HCT116 (cell line): ENCODE data around the gene TNS3. TPM values are rescaled to one million over a fixed set of nuclear protein-coding genes. Genes with fewer than 3 reads are reported as not detected.

ENCODE experiments used
- ATAC-seq: fragments of 200-7000 bp; cut with Tn5 transposase; 2 replicates; pipeline ENCODE4 v1.9.1; 2020; ENCODE audit warnings: mild to moderate bottlenecking, moderate library complexity
- BruUV-seq: library from RNA; stranded (reverse); fragments of 400-500 nt; replicated peaks from 2 replicates; lab custom pipeline; 2021; lab: Mats Ljungman, UMichigan
- CTCF ChIA-PET: fragments of 300-600 bp; sonication (Branson Sonifier 250); formaldehyde crosslinking; loops from one replicate; lab custom pipeline; 2021; ENCODE audit warnings: antibody characterized with exemption; lab: Charles Lee
- POLR2A ChIA-PET: fragments of 300-600, 350-600 bp; sonication (Branson Sonifier 250); formaldehyde crosslinking; loops from one replicate; lab custom pipeline; 2021; ENCODE audit warnings: antibody characterized with exemption; lab: Charles Lee
- RAD21 ChIA-PET, 2 experiments: fragments of 300-600 bp; sonication (Branson Sonifier 250); formaldehyde crosslinking; loops; one replicate each; lab custom pipeline; 2023; ENCODE audit warnings: low total read pairs in 2 of 2; ENCODE audit not compliant: uncharacterized antibody in 2 of 2, unreplicated experiment in 2 of 2, low non-redundant PET in 1 of 2; lab: Charles Lee
- DNase-seq: peaks from one replicate; pipeline ENCODE4 v3.0.0-alpha.2; 2010; ENCODE audit warnings: low read depth, low spot score
- H2AFZ ChIP-seq: fragments of 200-600 bp; shearing (Covaris generic), sonication (generic); 2 replicates; pipeline ENCODE4 v1.6.1; 2017; ENCODE audit warnings: low read depth, mixed run types, mixed read lengths, antibody characterized with exemption, low read length; ENCODE audit not compliant: poor library complexity, severe bottlenecking
- H3K27ac ChIP-seq: 2 replicates; pipeline ENCODE4 v1.5.1; 2012; ENCODE audit warnings: low read depth, low read length
- H3K27me3 ChIP-seq: fragments of 200-600 bp; sonication (generic); 2 replicates; pipeline ENCODE4 v1.6.1; 2016; ENCODE audit warnings: mixed run types, low read length, mixed read lengths; ENCODE audit not compliant: insufficient read depth
- H3K36me3 ChIP-seq, 2 experiments: fragments of 200-500 bp in 1 of 2; fragments of 200-600 bp in 1 of 2; sonication (Bioruptor generic) in 1 of 2; sonication (generic) in 1 of 2; 2 replicates each; pipeline versions ENCODE4 v1.5.1 to v1.6.1; 2014 to 2016; ENCODE audit warnings: low read length in 2 of 2, inconsistent platforms in 1 of 2, mixed read lengths in 1 of 2, mixed run types in 1 of 2; ENCODE audit not compliant: insufficient read depth in 2 of 2, control insufficient read depth in 1 of 2
- H3K4me1 ChIP-seq, 2 experiments: fragments of 200-600 bp in 1 of 2; sonication (generic) in 1 of 2; 2 replicates each; pipeline versions ENCODE4 v1.5.1 to v1.6.1; 2012 to 2017; ENCODE audit warnings: low read length in 2 of 2, inconsistent platforms in 1 of 2, mild to moderate bottlenecking in 1 of 2, mixed read lengths in 1 of 2, mixed run types in 1 of 2, moderate library complexity in 1 of 2; ENCODE audit not compliant: insufficient read depth in 2 of 2, control insufficient read depth in 1 of 2
- H3K4me2 ChIP-seq: fragments of 200-600 bp; sonication (generic); 2 replicates; pipeline ENCODE4 v1.6.1; 2017; ENCODE audit warnings: mixed run types, low read length, mixed read lengths
- H3K4me3 ChIP-seq, 2 experiments: fragments of 200-600 bp in 1 of 2; sonication (generic) in 1 of 2; replicated peaks in 1 of 2; 2 replicates each; pipeline ENCODE4 v1.5.1; 2011 to 2016; ENCODE audit warnings: low read length in 2 of 2, control low read depth in 1 of 2, low read depth in 1 of 2, mild to moderate bottlenecking in 1 of 2, mixed read lengths in 1 of 2, mixed run types in 1 of 2
- H3K79me2 ChIP-seq: fragments of 200-600 bp; sonication (generic); 2 replicates; pipeline ENCODE4 v1.6.1; 2017; ENCODE audit warnings: mild to moderate bottlenecking, mixed run types, low read length, moderate library complexity, mixed read lengths; ENCODE audit not compliant: insufficient read depth
- H3K9ac ChIP-seq: fragments of 200-600 bp; sonication (generic); 2 replicates; pipeline ENCODE4 v1.6.1; 2016; ENCODE audit warnings: low read length, mixed read lengths
- H3K9me2 ChIP-seq: fragments of 200-600 bp; sonication (generic), shearing (Covaris generic); 2 replicates; pipeline ENCODE4 v1.6.1; 2017; ENCODE audit warnings: mixed run types, mild to moderate bottlenecking, moderate library complexity; ENCODE audit not compliant: insufficient read depth
- H3K9me3 ChIP-seq, 2 experiments: fragments of 200-500 bp in 1 of 2; fragments of 200-600 bp in 1 of 2; sonication (Bioruptor generic) in 1 of 2; sonication (generic) in 1 of 2; 2 replicates each; pipeline ENCODE4 v1.6.1; 2014 to 2017; ENCODE audit warnings: low read length in 2 of 2, mixed read lengths in 2 of 2, inconsistent platforms in 1 of 2, low read depth in 1 of 2, mild to moderate bottlenecking in 1 of 2, mixed run types in 1 of 2, moderate library complexity in 1 of 2; ENCODE audit not compliant: control insufficient read depth in 1 of 2, insufficient read depth in 1 of 2
- H4K20me1 ChIP-seq: fragments of 200-600 bp; sonication (generic), shearing (Covaris generic); 2 replicates; pipeline ENCODE4 v1.6.1; 2017; ENCODE audit warnings: mixed run types, mild to moderate bottlenecking, moderate library complexity; ENCODE audit not compliant: insufficient read depth
- CEBPB ChIP-seq: IDR thresholded peaks from 2 replicates; pipeline ENCODE4 v1.6.1; 2012; ENCODE audit warnings: low read depth
- EGR1 ChIP-seq: IDR thresholded peaks from 2 replicates; pipeline ENCODE4 v1.6.1; 2012; ENCODE audit warnings: low read depth
- EZH2 ChIP-seq: fragments of 200-600 bp; sonication (generic); IDR thresholded peaks from 2 replicates; pipeline ENCODE4 v1.6.1; 2017; ENCODE audit warnings: antibody characterized with exemption, mixed run types
- FOSL1 ChIP-seq: IDR thresholded peaks from 2 replicates; pipeline ENCODE4 v1.6.1; 2012; ENCODE audit warnings: low read depth
- MAX ChIP-seq: IDR thresholded peaks from 2 replicates; pipeline ENCODE4 v1.6.1; 2012
- POLR2A ChIP-seq: IDR thresholded peaks from 2 replicates; pipeline ENCODE4 v1.7.0; 2011; ENCODE audit warnings: borderline replicate concordance; ENCODE audit not compliant: insufficient read depth, insufficient read length; ENCODE audit errors: extremely low read depth
- RAD21 ChIP-seq: IDR thresholded peaks from 2 replicates; pipeline ENCODE4 v1.6.1; 2012; ENCODE audit warnings: low read depth, mild to moderate bottlenecking
- SIN3A ChIP-seq: IDR thresholded peaks from 2 replicates; pipeline ENCODE4 v1.6.1; 2012; ENCODE audit warnings: low read depth
- TCF7L2 ChIP-seq: IDR thresholded peaks from 2 replicates; pipeline ENCODE4 v1.7.0; 2011; ENCODE audit warnings: borderline replicate concordance, inconsistent platforms; ENCODE audit not compliant: insufficient read depth, insufficient read length; ENCODE audit errors: extremely low read depth
- intact Hi-C: fragments of 100-400 bp; cut with micrococcal nuclease; formaldehyde crosslinking; loops from 2 replicates; pipeline ENCODE4 v1.10.0; 2022
- total RNA-seq: library from RNA; stranded (reverse); gene quantifications from one replicate; pipeline ENCODE4 v1.2.1, GENCODE V29; 2021; ENCODE audit not compliant: unreplicated experiment
- TF ChIP-seq, protein P1 (sequence below): IDR thresholded peaks from 2 replicates; pipeline ENCODE4 v1.6.1; 2011; ENCODE audit warnings: mild to moderate bottlenecking, low read length, moderate library complexity; ENCODE audit not compliant: insufficient replicate concordance; ENCODE audit errors: extremely low read depth
- TF ChIP-seq, protein P2 (sequence below): IDR thresholded peaks from 2 replicates; pipeline ENCODE4 v1.6.1; 2012; ENCODE audit warnings: low read depth
- TF ChIP-seq, protein P3 (sequence below), 3 experiments: fragments of 200-600 bp in 1 of 3; sonication (generic) in 1 of 3; IDR thresholded peaks in 2 of 3; conservative IDR thresholded peaks in 1 of 3; 2 replicates each; pipeline ENCODE4 v1.5.1; 2012 to 2017; ENCODE audit warnings: low read depth in 2 of 3, low read length in 2 of 3, antibody characterized with exemption in 1 of 3, borderline replicate concordance in 1 of 3, control low read depth in 1 of 3, mild to moderate bottlenecking in 1 of 3, mixed read lengths in 1 of 3, mixed run types in 1 of 3, moderate library complexity in 1 of 3; ENCODE audit not compliant: insufficient read depth in 1 of 3
- TF ChIP-seq, protein P4 (sequence below): IDR thresholded peaks from 2 replicates; pipeline ENCODE4 v1.6.1; 2012

TNS3 gene
- total RNA-seq, 1 experiment from 2014 or later, result 9.1 TPM

GRCh38 chr7:47584536-47584895, 2.6 kb upstream of the TNS3 start:
- ChIA-PET RAD21 (no interaction called here), CTCF (no interaction called here), POLR2A (no interaction called here)
- no peak overlapping the region for H2AFZ ChIP-seq
- H3K9me3 ChIP-seq, result no peaks in the 10 kb centered on the region
- intact Hi-C loops, result loop anchor here (5.0 kb wide), 1 partner anchor 107 kb away; no protein-coding TSS in a partner anchor
- no TSS peak for BruUV-seq
- TF ChIP-seq SIN3A (no peak), CEBPB (no peak), EZH2 (no peak), EGR1 (no peak), RAD21 (no peak), POLR2A (no peak), FOSL1 (no peak), MAX (no peak), TCF7L2 (no peak)
- TF ChIP-seq, protein P1, sequence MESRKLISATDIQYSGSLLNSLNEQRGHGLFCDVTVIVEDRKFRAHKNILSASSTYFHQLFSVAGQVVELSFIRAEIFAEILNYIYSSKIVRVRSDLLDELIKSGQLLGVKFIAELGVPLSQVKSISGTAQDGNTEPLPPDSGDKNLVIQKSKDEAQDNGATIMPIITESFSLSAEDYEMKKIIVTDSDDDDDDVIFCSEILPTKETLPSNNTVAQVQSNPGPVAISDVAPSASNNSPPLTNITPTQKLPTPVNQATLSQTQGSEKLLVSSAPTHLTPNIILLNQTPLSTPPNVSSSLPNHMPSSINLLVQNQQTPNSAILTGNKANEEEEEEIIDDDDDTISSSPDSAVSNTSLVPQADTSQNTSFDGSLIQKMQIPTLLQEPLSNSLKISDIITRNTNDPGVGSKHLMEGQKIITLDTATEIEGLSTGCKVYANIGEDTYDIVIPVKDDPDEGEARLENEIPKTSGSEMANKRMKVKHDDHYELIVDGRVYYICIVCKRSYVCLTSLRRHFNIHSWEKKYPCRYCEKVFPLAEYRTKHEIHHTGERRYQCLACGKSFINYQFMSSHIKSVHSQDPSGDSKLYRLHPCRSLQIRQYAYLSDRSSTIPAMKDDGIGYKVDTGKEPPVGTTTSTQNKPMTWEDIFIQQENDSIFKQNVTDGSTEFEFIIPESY, result no peak
- TF ChIP-seq, protein P2, sequence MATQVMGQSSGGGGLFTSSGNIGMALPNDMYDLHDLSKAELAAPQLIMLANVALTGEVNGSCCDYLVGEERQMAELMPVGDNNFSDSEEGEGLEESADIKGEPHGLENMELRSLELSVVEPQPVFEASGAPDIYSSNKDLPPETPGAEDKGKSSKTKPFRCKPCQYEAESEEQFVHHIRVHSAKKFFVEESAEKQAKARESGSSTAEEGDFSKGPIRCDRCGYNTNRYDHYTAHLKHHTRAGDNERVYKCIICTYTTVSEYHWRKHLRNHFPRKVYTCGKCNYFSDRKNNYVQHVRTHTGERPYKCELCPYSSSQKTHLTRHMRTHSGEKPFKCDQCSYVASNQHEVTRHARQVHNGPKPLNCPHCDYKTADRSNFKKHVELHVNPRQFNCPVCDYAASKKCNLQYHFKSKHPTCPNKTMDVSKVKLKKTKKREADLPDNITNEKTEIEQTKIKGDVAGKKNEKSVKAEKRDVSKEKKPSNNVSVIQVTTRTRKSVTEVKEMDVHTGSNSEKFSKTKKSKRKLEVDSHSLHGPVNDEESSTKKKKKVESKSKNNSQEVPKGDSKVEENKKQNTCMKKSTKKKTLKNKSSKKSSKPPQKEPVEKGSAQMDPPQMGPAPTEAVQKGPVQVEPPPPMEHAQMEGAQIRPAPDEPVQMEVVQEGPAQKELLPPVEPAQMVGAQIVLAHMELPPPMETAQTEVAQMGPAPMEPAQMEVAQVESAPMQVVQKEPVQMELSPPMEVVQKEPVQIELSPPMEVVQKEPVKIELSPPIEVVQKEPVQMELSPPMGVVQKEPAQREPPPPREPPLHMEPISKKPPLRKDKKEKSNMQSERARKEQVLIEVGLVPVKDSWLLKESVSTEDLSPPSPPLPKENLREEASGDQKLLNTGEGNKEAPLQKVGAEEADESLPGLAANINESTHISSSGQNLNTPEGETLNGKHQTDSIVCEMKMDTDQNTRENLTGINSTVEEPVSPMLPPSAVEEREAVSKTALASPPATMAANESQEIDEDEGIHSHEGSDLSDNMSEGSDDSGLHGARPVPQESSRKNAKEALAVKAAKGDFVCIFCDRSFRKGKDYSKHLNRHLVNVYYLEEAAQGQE, result no peak
- TF ChIP-seq, protein P3, sequence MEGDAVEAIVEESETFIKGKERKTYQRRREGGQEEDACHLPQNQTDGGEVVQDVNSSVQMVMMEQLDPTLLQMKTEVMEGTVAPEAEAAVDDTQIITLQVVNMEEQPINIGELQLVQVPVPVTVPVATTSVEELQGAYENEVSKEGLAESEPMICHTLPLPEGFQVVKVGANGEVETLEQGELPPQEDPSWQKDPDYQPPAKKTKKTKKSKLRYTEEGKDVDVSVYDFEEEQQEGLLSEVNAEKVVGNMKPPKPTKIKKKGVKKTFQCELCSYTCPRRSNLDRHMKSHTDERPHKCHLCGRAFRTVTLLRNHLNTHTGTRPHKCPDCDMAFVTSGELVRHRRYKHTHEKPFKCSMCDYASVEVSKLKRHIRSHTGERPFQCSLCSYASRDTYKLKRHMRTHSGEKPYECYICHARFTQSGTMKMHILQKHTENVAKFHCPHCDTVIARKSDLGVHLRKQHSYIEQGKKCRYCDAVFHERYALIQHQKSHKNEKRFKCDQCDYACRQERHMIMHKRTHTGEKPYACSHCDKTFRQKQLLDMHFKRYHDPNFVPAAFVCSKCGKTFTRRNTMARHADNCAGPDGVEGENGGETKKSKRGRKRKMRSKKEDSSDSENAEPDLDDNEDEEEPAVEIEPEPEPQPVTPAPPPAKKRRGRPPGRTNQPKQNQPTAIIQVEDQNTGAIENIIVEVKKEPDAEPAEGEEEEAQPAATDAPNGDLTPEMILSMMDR (IDR thresholded peaks at IDR 0.05 in 2 of 3, conservative IDR thresholded peaks at IDR 0.05 in 1 of 3; ENCODE audit: borderline replicate concordance in 1 of 3, insufficient read depth in 1 of 3, low read depth in 2 of 3, low read length in 2 of 3), result no peak
- TF ChIP-seq, protein P4, sequence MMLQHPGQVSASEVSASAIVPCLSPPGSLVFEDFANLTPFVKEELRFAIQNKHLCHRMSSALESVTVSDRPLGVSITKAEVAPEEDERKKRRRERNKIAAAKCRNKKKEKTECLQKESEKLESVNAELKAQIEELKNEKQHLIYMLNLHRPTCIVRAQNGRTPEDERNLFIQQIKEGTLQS, result no peak
- no peaks in the 10 kb centered on the region for H3K9me2 ChIP-seq
- no peak overlapping the region for H3K9ac ChIP-seq
- DNase-seq (no peak), ATAC-seq (no peak)
- no peaks in the 10 kb centered on the region for H3K27me3 ChIP-seq
- H4K20me1 ChIP-seq, result no peaks in the 10 kb centered on the region
- no peaks in the 10 kb centered on the region for H3K79me2 ChIP-seq
- H3K36me3 ChIP-seq, result no peaks in the 10 kb centered on the region
- H3K27ac ChIP-seq, result no peak overlapping the region
- no peak overlapping the region for H3K4me2 ChIP-seq
- no peak overlapping the region for H3K4me3 ChIP-seq
- H3K4me1 ChIP-seq, result peaks cover 20 to 24% of the 10 kb centered on the region in 2 experiments
